GM12878 (cell line): ENCODE data around the gene HOXB2.

ENCODE experiments used
- IKZF1 ChIP-seq: fragments of 450-650 bp; conservative IDR thresholded peaks from 2 replicates; pipeline ENCODE4 v1.6.1; 2017; ENCODE audit warnings: antibody characterized with exemption, mild to moderate bottlenecking
- POLR2AphosphoS5 ChIP-seq: IDR thresholded peaks from 2 replicates; pipeline ENCODE4 v1.6.1; 2011; ENCODE audit warnings: mild to moderate bottlenecking, low read length, inconsistent platforms
- SRF ChIP-seq, 2 experiments: IDR thresholded peaks; 2 replicates each; pipeline ENCODE4 v1.6.1; 2011; ENCODE audit warnings: low read depth in 2 of 2, low read length in 2 of 2, mild to moderate bottlenecking in 1 of 2, moderate library complexity in 1 of 2
- TAF1 ChIP-seq: IDR thresholded peaks from 2 replicates; pipeline ENCODE4 v1.6.1; 2011; ENCODE audit warnings: mild to moderate bottlenecking, low read depth, low read length, borderline replicate concordance
- TF ChIP-seq, protein P1 (sequence below): IDR thresholded peaks from 2 replicates; pipeline ENCODE4 v1.6.1; 2011; ENCODE audit warnings: mild to moderate bottlenecking, low read depth, low read length, moderate library complexity; ENCODE audit not compliant: insufficient replicate concordance

DNA sequence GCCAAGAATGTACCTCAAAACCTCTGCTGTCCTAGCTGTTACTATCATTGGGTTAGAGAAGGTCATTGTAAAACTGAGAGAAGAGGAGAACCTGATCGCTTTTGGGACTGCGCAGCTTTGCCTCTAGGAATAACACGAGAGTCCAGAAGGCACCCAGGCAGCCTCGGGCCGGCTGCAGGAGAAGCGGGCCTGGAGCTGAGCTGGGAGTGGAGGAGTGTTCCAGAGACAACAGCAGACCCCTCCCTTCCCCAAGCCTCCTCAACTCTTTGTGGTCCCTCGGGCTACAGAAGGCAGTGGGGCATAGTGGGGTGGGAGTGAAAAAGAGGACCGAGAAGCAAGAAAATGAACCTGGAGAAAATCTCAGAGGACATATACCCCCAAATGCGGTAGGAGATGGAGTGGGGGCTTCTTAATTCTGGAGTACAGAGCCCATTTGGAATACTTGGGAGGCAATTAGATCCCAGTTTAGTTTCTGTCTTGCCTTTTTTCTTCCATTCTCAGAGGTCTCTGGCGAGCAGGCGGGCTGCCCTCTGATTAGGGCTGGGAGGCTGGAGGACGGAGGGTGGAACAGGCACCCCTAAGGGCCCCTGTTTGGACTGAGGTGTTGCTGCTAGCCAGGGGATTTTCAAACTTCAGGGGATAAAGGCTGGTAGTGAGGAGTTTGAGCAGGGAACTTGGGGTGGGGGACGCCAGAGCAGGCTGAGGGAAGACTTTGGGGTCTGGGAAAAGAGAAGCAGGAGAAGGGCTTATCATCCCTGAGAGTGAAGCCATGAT is 13.3 kb upstream of the HOXB2 start:
- TF ChIP-seq TAF1, result no peak
- TF ChIP-seq SRF (IDR thresholded peaks at IDR 0.05; ENCODE audit: low read depth in 2 of 2, low read length in 2 of 2), result no peak
- TF ChIP-seq POLR2AphosphoS5, result no peak
- TF ChIP-seq IKZF1, result no peak
- TF ChIP-seq, protein P1, sequence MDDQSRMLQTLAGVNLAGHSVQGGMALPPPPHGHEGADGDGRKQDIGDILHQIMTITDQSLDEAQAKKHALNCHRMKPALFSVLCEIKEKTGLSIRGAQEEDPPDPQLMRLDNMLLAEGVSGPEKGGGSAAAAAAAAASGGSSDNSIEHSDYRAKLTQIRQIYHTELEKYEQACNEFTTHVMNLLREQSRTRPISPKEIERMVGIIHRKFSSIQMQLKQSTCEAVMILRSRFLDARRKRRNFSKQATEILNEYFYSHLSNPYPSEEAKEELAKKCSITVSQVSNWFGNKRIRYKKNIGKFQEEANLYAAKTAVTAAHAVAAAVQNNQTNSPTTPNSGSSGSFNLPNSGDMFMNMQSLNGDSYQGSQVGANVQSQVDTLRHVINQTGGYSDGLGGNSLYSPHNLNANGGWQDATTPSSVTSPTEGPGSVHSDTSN, result no peak
